Fibroblast of skin of abdomen (primary cell): ENCODE measurements around the gene ZNF280B.
"Not testable (repeated sequence)": the region's sequence is repeated elsewhere in the genome, so short reads cannot be mapped to it uniquely, and the experiment has no call there.

Experiments used
- DNase-seq: peaks from one replicate; pipeline ENCODE4 v3.0.0-alpha.2; 2013

The ZNF280B gene

GRCh38 chr22:22534604-22535415 is 26.3 kb upstream of the ZNF280B start:
- DNase-seq, result no peak

- DNase-seq, result no peak
Observed at GRCh38 chr22:22533863-22534262, 25.3 kb upstream of the ZNF280B start.

GRCh38 chr22:22533417-22533816 is 24.9 kb upstream of the ZNF280B start:
- DNase-seq, result no peak

DNA sequence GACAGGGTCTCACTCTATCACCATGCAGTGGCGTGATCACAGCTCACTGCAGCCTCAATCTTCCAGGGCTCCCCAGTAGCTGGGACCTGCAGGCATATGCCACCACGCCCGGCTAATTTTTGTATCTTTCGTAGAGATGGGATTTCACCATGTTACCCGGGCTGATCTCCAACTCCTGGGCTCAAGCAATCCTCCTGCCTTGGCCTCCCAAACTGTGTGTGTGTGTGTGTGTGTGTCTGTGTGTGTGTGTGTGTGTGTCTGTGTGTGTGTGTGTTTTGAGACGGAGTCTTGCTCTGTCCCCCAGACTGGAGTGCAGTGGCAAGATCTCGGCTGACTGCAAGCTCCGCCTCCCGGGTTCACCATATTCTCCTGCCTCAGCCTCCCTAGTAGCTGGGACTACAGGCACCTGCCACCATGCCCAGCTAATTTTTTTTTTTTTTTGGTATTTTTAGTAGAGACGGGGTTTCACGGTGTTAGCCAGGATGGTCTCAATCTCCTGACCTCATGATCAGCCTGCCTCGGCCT is 24.1 kb upstream of the ZNF280B start:
- not testable (repeated sequence) for DNase-seq

GRCh38 chr22:22531770-22532546 is 23.4 kb upstream of the ZNF280B start:
- no peak for DNase-seq

GRCh38 chr22:22528780-22529179 is 20.2 kb upstream of the ZNF280B start:
- DNase-seq, result no peak

GRCh38 chr22:22527312-22527711 is 18.8 kb upstream of the ZNF280B start:
- no peak for DNase-seq

DNA sequence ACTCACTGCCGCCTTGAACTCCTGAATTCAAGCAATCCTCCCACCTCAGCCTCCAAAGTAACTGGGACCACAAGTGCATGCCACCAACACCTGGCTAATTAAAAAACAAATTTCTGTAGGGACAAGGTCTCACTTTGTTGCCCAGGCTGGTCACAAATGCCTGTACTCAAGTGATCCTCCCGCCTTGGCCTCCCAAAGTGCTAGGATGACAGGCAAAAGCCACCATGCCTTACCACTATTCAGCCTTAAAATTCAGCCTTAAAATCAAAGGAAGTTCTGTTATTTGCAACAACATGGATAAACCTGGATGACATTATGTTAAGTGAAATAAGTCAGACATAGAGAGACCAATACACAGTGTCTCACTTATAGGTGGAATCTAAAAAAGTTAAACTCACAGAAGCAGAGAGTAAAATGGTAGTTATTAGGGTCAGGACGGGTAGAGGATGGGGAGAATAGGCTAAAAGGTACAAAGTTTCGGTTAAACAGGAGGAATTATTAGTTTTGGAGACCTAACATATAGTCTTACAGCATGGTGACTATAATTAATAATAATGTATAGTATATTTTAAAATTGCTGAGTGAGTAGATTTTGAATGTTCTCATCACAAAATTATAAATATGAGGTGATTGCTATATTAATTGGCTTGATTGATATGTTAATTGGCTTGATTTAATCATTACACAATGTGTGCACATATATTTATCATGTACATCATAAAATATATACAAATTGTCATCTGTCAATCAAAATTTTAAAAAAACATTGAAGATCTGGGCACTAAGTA is 17.8 kb upstream of the ZNF280B start:
- DNase-seq, result no peak

DNA sequence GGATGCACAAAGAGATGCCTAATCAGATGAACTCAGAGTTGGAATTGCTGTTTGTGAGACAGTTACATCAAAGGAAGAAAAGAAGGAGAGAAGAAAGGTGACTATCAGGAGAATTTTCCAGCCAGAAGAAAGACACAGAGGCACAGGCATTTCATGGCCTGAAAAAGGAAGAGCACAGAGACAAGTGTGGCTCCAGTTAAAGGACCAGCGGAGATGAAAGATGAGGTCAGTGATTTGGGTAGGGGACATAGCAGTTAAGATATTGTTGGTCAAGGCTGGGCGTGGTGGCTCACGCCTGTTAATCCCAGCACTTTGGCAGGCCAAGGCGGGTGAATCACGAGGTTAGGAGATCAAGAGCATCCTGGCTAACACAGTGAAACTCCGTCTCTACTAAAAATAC is 15.0 kb upstream of the ZNF280B start:
- no peak for DNase-seq

- DNase-seq, result no peak
Observed at GRCh38 chr22:22521631-22522030, 13.1 kb upstream of the ZNF280B start.

DNA sequence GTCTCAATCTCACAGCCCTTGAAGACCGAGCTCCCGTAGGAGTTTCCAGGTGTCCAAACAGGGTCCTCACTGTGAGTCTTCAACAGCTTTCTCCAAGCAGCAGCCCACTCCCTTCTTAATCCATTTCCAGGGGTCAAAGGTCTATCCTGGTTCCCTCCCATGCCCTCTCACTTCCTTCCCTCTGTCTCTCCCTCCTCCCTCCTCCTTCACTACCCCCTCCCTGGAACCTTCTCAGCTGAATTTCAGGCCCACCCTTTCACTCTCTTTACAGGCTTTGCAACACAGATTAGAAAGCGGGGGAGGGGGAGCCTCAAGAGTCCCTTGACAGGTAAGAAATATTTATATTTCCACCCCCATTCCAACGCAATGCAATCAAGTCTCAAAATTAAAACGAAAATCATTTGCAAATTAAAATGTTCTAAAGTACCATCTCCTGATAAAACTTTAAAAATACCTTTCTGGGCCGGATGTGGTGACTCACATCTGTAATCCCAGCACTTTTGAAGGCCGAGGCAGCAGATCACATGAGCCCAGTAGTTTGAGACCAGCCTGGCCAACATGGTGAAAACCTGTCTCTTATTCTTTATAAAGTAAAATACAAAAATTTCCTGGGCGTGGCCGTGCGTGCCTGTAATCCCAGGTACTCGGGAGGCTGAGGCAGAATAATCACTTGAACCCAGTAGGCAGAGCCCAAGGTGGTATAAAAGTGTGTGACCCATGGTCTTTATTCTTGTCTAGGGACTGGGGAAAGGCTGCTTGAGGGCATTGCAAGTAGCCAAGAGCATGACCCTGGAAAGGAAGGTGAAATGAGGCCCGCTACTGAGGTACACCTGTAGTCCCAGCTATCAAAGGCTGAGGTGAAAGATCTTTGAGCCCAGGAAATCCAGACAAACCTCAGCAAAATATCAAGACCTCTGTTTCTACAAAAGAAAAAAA is 12.4 kb upstream of the ZNF280B start:
- no peak for DNase-seq

GRCh38 chr22:22520020-22520656 is 11.6 kb upstream of the ZNF280B start, which contains the start of gene ZNF280A:
Gene ZNF280A, minus strand, starts transcription at chr22:22520270. Its CDS starts 4,640 bp downstream, at chr22:22515630.
- peak; percentile 2 for DNase-seq

DNA sequence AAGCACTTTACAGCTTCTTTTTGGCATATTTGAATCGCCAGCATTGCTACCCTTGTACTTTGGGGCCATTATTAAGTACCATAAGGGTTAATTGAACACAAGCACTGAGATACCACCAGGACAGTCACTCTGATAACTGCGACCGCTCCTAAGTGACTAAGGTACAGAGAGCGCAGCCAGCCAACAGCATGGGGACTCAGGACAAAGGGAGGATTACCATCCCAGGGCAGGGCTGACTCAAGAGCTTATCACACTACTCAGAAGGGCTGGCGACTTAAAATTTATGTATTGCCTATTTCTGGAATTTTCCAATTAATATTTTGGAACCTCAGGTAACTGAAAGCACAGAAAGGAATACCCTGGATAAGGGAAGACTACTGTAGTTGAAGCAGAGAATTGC is 11.0 kb upstream of the ZNF280B start:
- no peak for DNase-seq

- DNase-seq, result no peak
Observed at GRCh38 chr22:22516992-22517391, 8.4 kb upstream of the ZNF280B start.

DNA sequence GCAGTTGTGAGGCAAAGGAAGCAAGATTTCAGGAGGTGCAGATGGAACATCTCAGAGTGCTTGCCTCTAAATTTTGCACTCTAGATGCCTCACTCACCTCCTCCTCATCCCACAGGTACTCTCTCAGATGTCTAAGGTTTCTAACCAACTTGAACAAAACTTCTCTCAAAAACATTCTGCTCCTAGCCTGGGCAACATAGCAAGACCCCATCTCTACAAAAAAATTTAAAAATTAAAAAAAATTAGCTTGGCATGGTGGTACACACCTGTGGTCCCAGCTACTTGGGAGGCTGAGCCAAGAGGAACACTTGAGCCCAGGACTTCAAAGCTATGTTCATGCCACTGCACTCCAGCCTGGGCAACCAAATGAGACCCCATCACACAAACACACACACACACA is 7.3 kb upstream of the ZNF280B start:
- DNase-seq, result no peak

GRCh38 chr22:22514431-22514830 is 5.9 kb upstream of the ZNF280B start:
- not testable (repeated sequence) for DNase-seq

DNA sequence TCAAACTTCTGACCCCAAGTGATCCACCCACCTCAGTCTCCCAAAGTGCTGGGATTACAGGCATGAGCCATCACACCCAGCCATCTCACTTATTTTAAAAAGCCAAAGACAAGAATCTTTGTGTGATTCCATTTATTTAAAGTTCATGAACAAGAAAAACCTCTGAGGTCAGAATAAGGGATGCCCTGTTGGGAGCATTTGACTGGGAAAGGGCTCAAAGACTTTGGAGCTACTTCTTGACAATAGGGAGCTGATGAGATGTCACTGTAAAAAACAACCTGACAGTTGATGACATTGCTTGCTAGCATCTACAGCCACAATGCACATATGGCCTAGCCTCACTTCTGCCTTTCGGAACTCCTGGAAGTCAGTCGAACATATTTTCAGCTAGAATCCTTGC is 5.1 kb upstream of the ZNF280B start:
- DNase-seq, result no peak

DNA sequence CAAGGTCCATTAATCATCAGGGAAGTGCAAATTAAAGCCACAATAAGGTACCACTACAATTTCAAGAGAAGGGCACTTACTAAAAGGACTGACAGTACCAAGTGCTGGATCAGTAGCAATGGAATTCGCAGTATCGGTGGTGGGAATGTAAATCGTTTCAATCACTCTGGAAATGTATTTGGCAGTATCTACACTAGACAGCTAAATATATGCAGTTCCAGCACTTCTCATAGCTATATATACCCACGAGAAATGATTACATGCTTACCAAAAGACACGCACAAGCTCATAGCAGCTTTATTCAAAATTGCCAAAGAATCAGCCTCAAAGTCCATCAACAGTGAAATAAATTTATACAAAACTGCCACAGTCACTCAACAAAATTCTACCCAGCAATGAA is 4.4 kb upstream of the ZNF280B start:
- no peak for DNase-seq

DNA sequence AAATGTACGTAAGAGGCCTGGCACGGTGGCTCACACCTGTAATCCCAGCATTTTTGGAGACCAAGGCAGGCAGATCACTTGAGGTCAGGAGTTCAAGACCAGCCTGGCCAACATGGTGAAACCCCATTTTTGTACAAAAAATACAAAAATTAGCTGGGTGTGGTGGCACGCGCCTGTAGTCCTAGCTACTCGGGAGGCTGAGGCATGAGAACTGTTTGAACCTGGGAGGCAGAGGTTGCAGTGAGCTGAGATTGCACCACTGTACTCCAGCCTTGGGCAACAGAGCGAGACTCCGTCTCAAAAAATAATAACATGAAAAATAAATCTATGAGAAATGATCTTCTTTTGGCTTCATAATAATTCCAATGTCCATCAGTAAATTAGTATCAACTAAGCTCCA is 2.3 kb upstream of the ZNF280B start:
- DNase-seq, result not testable (repeated sequence)

DNA sequence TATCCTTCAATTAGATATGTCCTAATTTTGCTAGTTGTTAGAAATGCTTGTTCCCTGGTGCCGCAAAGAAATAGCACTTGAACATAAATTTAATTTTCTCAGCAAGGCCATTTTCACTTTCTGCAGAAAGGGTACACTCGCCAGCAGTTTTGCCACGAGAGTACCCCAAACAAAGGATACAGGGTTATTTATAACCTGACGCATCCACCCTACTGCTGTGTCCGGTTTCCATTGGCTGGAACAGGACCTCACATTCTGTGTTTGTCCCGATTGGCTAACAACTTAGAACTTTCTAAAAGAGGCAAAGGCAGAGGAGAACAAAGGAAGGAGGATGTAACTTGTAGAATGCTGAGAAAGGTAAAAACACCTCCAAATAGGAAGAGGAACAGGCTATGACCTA is 1.4 kb upstream of the ZNF280B start:
- DNase-seq, result not testable (repeated sequence)

DNA sequence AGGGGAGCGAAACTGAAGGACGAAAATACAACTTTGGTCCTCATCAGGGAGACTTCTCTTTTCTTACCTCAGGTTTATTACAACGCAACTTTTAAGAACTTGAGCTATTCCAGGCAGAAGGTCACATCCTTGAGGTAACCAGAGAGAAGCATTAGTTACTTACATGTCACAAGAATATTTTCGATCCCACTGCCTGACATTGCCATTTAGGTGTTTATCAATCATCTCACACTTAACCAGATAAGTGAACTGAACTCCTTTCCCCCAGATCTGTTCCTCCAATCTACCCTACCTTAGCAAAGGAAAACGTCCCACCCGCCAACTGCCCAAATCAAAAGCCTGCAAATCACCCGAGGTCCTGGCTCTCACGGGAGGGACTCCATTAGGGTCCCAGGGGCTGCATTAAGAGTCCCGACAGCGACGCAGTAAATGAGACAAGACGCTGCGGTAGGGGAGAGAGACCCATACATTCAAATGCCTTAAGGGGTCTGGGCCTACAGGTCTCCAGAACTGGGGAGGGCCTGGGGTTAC is 734 bp downstream of the ZNF280B start:
- DNase-seq, result no peak
